ENCODE data around the gene NMT1.
"Not testable (repeated sequence)": the region's sequence is repeated elsewhere in the genome, so short reads cannot be mapped to it uniquely, and the experiment has no call there.

NMT1 gene

GRCh38 chr17:45120558-45120957 lies 59.4 kb downstream of the NMT1 start:
- no peak for DNase-seq (ENCODE audit: low read depth)

GRCh38 chr17:45121055-45121454 lies 59.9 kb downstream of the NMT1 start:
- DNase-seq (ENCODE audit: low read depth): no peak

GRCh38 chr17:45123076-45123770 lies 62.1 kb downstream of the NMT1 start:
- DNase-seq (ENCODE audit: low read depth): no peak

- DNase-seq (ENCODE audit: low read depth): peak; percentile 91
Measured at GRCh38 chr17:45123930-45124796, 63.0 kb downstream of the NMT1 start.

- DNase-seq (ENCODE audit: low read depth): not testable (repeated sequence)
Measured at GRCh38 chr17:45124797-45125122, 63.6 kb downstream of the NMT1 start.

GRCh38 chr17:45125509-45125908 lies 64.4 kb downstream of the NMT1 start:
- no peak for DNase-seq (ENCODE audit: low read depth)

- DNase-seq (ENCODE audit: low read depth): no peak
Measured at GRCh38 chr17:45127207-45127547, 66.1 kb downstream of the NMT1 start.

GRCh38 chr17:45127548-45128300 lies 66.6 kb downstream of the NMT1 start:
- peak; percentile 72 for DNase-seq (ENCODE audit: low read depth)

GRCh38 chr17:45128331-45128730 lies 67.2 kb downstream of the NMT1 start:
- no peak for DNase-seq (ENCODE audit: low read depth)

GRCh38 chr17:45128989-45129388 lies 67.9 kb downstream of the NMT1 start:
- DNase-seq (ENCODE audit: low read depth): no peak

GRCh38 chr17:45129426-45129939 lies 68.4 kb downstream of the NMT1 start:
- peak; percentile 70 for DNase-seq (ENCODE audit: low read depth)

- DNase-seq (ENCODE audit: low read depth): peak; percentile 70
Measured at GRCh38 chr17:45129940-45130680, 69.0 kb downstream of the NMT1 start.

GRCh38 chr17:45130681-45131615 lies 69.8 kb downstream of the NMT1 start:
- DNase-seq (ENCODE audit: low read depth): no peak

GRCh38 chr17:45131616-45132319 lies 70.7 kb downstream of the NMT1 start:
- DNase-seq (ENCODE audit: low read depth): peak; percentile 52

- DNase-seq (ENCODE audit: low read depth): no peak
Measured at GRCh38 chr17:45132320-45132571, 71.1 kb downstream of the NMT1 start, which contains the start of gene PLCD3. Gene PLCD3, minus strand, starts transcription at chr17:45132515. Its CDS starts 105 bp downstream, at chr17:45132410.

- DNase-seq (ENCODE audit: low read depth): peak; percentile 84
Measured at GRCh38 chr17:45132572-45133463, 71.7 kb downstream of the NMT1 start.

- DNase-seq (ENCODE audit: low read depth): peak; percentile 97
Measured at GRCh38 chr17:45135192-45135977, 74.3 kb downstream of the NMT1 start, which contains the start of gene ACBD4. Gene ACBD4, plus strand, starts transcription at chr17:45135687. Its CDS starts 458 bp downstream, at chr17:45136145.

Measured in EH (cell line).